HG03558 (cell line): ENCODE results near the gene MYO1H.

Experiments
- ATAC-seq: cut with Tn5 transposase; IDR thresholded peaks from one replicate; pipeline ENCODE4 v1.9.1; 2021; ENCODE audit warnings: moderate number of reproducible peaks; ENCODE audit not compliant: unreplicated experiment; ENCODE audit errors: extremely low read depth

Gene MYO1H

DNA sequence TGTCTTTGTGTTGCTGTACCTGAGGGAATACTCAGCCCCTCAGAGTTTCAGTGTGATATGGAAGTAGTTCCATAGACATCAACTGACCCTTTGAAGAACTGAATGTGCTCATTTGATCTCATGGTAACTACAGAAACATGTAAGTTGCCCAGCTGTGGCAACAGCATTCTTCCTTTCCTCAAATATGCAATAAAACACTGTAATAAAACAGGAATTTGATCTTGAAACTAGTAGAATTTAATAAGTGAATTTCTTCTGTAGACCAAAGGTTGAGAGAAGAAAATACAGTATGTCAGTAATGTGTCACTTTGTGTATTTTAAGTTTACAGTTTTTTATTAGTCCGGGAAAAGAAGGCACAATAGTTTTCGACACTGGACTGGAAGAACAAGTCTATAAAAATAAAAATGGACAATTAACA, 97.5 kb downstream of the MYO1H start:
- no peak for ATAC-seq

DNA sequence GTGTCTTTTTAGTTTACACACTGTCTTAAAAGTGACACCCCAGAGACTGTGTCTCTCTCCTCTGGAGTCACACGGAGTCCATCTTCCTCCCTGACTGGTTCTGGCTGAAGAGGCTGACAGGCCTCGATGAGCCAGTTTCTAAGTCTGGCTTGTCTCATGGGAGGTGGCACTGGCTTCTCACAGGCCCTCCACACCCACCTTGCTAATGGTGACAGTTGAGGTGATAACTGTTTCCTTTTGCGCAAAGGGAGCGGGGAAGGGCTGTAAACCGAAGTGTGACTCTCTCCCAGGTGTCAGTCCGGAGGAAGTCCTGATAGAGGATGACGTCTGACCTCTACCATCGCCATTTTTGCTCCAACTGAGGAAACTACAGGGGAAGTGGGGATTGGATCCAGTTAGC, 99.2 kb downstream of the MYO1H start:
- ATAC-seq: no peak

DNA sequence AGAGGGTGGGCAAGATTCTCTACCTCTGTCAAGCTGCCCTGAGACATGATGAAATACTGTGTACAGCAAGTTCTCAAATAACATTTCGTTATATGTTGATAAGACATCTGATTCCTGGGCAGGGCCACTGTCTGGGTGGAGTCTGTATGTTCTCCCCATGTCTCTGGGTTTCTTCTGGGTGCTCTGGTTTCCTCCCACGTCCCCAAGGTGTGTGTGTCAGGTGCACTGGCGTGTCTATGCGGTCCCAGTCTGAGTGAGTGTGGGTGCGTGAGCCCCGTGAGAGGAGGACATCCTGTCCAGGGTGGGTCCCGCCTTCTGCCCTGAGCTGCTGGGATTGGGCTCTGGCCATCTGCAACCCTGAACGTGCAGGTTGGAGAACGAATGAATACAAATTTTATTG, 99.8 kb downstream of the MYO1H start:
- ATAC-seq: no peak

DNA sequence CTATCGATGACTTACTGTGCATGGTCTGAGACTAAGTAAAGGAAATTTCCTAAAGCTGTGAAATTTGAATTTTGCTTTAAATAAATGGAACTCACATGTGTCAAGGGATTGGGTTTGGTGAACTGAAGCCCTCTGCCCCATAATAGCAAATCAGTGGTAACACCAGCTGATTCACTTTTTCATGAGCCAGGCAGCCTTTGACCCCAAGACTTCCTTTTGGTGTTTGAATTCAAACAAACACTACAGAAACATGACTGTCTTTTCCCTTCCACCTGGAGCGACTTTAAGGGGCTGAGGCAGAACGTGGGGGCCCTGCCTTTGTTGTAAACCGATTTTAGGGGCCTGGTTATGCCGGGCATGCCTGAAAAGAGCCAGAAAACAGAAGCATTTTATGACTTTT, 100.6 kb downstream of the MYO1H start:
- ATAC-seq: no peak

DNA sequence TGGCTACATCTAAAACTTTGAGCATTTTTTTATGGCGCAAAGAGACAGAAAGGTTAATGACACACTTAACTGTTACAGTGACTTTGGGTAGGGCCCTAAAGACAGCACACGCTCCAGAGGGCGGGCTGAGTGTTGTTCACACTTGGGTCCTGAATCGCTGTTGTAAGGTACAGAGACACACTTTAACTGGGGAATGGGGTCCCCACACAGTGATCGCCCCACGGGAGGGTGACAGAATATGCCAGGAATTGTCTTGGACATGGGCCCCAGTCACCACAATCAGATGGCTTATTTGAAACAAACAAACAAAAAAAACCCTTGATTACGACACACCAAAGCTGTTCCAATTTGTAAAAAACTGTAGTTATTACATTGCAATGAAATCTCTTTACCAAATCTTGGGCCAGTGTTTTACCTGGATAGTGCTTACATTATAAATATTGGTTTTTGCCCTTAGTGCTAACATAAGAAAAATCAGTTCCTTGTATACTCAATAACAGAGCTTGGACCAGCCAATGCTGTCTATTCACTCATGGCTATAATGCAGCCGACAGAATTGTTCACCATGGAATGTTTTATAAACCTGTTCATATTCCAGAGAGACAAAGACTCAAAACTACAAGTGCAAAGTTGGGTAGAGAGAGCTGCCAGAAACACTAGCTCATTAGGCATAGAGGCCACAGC, 101.1 kb downstream of the MYO1H start:
- no peak for ATAC-seq

DNA sequence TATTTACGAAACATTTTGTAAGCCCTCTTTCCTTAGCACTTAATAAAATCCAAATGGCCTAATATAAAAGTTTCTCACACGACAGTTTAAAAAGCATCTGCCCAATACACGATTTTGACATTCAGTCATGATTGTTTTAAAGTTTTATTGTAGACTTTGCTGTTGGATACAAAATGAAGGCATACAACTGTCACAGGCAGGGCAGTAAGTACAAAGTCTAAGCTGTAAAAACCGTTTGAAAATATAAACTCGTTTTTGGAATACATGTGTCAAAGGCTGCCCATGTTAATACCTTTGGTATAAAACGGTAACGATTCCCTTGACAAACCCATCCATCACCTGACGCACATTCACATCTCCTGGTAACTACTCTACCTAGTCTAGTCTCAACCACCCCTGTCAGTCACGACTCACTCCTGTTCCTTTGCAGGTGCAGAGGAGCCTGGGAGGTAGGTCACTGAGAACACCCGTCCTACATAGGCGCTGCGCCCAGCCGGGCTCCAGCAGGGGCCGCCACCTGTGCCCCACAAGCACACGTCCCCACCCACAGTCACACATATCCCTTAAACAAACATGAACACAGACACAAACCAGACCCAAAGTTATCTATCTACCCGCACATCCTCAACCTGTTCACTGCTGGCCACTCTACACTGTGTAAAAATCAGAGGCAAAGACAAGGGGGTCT, 102.3 kb downstream of the MYO1H start:
- no peak for ATAC-seq

DNA sequence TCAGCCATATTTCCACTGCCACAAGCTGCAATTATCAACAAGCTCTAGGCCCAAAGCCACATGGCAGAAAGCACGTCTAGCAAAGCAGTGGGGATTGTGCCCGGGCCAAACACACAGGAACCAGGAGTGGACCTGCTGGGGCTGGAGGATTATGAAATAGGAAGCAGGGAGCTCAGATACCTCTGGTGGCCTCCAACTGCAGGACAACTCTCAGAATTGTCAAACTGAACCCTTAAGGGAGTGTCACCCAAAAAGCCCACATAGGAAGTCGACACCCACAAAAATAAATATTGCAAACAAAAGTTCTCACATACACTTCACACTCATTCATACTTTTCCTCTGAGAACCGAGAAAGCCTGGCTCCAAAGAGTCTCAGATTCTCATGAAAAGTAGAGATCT, 103.3 kb downstream of the MYO1H start:
- ATAC-seq: no peak

DNA sequence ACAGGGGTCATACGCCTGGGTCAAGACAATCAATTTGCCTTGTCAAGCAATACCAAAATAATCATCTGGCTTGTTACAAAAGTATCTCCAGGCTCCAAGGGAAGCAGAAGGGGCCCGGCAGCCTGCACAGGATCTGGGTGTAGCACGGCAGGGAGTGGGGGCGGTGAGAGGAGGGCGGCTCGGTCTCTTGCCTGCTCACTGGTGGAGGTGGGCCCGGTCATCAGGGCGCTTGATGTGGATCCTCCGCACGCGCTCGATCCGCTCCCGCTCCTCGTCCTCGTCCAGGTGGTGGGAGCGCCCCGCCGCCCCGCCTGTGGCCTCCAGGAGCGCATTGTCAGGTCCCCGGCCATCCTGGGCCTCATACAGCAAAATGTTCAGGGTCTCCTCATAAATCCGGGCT, 103.7 kb downstream of the MYO1H start:
- no peak for ATAC-seq

DNA sequence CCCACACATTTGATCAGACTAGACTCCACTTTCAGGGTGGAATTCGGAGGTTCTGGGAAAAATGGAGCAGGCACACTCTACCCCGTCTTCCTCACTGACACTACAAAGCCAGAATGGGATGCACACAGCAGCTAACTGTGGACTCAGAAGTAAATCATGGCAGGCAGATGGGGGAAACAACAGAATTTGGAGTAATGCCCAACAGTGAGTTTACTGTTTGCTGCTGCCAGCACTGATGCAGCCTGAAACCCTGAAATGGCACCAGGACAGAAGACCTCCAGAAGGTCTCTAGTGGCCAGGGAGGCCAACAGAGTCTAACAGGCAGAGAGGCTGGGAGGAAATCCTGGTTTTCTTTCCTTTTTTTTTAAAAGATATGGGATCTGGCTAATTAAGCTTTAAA, 104.8 kb downstream of the MYO1H start:
- ATAC-seq: no peak

DNA sequence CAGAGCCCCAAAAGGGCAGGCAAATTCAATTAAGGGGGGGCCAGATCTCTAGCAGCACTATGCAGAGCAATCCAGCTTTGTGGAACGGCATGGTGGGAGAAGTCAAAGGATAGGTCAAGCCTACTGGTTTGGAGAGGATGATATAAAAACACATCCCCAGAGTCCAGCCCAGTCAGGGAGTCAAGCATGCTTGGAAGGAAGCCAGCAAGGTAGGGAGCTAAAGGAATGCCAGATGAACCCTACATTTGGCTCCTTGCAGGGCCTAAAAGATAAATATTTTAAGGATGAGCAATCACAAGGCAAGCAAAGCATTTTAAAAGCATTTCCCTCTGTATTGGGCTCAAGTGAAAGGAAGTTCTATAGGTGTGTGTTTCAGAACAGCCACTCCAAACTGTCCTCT, 108.0 kb downstream of the MYO1H start:
- no peak for ATAC-seq

DNA sequence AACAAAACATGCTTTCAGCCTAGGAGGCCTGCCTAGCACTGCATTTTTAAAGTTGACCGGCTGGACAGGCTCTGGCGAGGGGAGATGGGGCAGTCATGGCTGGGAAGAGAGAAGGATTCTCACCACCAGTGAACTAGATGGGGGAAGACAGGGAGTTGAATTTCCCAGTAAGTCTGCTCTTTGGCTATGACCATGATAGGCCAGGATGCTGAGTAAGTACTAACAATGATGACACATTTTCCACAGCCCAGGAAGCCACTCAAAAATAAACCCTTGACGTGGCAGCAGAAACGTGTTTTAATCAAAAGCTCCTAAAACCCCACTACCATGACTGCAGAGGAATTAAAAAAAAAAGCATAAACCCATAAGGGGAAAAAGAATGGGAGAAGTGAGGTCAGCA, 110.4 kb downstream of the MYO1H start:
- ATAC-seq: no peak

DNA sequence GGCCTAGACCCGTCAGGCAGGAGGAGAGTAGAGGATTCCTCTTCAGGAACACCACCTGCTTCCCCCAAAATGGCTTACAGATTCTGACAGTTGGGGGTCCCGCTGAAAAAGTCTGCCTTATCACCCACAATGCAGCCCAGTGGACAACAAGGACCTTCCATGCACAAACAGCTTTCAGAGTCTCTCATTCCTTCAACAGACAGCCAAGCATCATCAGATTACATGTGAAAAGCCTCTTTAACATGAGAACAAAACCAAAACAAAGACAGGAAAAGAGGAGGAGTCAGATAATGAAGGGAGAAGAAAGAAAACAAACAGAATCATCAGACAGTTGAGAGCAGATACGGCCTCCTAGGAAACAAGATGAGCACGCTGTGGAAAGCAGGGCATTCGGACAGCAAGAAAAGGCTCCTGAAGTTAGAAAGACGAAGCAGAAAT, 111.1 kb downstream of the MYO1H start:
- ATAC-seq: no peak

DNA sequence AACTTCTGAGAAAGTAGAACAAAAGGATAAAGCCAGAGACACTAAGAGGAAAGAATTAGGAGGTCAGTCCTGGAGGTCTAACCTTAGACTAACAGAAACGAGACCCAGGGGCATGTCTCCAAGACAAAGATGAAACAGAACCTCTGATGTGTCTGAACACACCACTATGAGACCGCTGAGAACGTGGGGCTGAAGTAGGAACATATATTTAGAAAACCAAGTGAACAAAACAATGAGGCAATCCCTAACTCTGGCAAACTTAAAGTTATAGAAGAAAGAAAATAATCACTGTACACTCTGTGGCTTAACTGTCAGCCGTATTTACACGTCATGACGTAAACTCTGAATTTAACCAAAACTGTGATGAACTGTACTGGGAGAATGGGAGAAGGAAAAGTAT, 111.5 kb downstream of the MYO1H start:
- no peak for ATAC-seq

DNA sequence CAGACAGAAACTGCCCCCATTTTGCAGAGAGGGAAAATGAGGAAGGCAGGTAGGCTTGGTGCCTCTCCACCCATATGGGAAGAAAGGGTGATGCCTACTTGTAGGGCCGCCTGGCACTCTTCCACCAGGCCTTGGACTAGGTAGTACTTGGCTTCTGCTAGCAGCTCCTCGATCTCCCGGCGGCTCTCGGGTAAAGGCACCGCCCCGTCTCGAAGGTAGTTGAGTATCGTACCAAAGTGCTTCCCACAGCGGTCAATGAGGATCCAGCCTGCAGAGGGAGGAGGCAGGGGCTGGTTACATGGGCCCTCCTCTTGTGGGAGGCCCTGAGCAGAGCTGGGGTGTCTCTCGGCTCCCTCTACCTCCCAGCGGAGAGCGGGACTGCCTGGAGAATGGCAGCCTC, 112.8 kb downstream of the MYO1H start:
- ATAC-seq: no peak

DNA sequence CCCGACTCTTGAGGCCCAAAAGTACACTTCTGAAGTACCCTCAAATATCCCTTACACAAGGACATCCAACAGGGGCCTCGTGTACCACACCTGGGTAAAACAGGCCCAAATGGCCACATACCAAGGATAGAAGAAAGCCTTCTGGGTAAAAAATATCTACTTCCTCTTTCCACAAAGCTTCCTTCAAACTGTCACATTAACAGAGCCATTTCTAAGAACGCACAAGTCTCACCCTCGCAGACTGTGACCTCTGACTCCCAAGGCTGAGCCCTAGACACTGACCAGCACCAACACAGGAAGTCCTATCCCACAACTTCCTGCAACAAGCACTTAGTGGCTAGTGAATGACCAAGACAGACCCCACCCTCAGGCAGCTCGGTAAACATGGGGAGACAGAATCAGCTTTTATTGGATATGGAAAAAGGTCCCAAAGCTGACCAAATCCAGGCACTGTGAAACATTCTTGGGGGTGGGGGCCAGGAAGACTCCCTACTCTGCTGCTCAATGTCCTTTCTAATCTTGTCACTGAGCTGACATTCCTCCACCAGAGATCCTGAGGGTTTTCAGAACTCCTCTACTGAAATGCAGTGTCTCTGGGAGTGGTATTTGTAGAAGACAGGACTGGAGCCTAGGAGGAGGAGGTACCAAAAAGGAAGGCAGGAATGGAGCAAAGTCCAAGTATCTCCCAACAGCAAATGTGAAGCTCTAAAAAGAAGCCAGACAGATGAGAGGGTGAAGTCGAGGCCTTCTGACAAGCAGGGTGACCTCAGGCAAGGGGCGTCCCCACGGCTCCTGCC, 113.5 kb downstream of the MYO1H start:
- ATAC-seq: no peak

DNA sequence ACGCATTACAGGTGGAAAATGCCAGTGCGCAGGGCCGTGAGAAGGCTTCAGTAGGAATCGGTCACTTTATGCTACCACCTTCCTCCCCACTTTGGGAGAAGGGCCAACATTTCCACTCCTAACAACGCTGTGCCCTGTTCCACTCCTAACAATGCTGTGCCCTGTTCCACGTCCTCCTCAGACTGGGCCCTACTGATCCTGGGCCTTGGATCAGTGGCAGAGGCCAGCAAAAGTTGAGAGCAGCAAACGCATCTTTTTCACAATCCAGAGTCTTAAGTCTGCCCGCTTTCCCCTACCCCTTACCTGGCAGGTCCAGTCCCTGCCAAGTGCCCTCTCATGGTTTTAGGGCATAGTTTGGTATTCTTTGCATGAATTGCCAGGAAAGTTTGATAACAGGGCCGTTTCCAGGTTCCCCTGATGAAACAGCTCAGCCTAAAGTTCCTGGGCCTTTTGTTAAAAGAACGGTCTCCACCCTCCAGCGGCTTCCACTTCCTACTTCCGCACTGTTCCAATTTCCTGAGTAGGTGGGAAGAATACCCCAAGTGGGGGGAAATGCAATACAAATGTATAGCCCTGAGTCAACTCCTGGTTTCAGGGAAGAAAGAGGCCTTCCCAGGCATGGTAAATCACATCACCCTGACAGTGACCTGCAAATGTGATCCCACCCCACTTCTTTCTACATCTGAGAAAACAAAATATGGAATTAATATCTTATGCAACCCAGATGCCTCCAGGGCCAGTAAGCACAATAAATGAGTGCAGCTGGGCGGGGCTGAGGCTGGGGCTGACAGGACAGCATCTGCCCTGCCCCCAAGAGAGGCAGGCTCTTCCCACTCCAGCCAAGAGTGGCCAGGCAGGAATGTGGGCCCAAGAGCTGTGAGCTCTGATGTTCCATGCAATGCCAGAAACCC, 114.4 kb downstream of the MYO1H start:
- no peak for ATAC-seq

DNA sequence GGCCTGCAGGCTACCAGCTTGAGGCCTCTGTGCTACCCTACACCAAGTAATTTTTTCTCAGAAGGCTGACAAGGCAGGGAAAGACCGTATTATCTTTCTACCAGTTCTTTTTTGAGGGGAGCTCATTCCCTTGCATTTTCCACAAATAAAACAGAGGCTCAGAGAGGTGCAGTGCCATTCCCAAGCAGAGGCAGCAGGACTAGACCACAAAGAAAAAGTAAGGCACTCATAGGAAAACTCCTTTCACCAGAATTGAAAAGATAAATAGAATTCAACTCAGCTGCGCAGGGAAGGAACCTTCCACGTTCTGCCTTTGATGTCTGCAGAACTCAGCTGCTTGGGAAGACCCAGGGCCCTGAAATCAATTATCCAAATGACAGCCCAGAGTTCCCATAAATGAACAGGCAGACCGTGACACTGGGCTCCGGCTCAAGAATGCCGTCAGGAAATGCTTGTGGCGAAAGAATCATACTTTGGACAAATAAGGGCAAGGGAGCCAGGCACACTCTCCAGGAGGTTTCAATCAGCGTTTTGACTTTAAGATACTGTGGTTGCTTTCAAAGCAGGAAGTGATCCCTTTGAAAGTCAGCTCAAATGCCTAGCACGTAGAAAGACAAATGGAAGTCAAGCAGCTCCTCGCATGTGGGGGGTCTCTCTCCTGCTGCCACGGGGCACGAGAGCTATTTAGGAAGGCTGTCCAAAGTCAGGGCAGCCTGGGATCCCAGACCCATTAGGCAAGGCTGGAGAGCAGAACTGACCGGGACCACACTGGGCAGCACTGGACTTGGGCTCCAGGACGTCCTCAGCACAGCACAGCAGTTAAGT, 115.4 kb downstream of the MYO1H start:
- ATAC-seq: no peak

DNA sequence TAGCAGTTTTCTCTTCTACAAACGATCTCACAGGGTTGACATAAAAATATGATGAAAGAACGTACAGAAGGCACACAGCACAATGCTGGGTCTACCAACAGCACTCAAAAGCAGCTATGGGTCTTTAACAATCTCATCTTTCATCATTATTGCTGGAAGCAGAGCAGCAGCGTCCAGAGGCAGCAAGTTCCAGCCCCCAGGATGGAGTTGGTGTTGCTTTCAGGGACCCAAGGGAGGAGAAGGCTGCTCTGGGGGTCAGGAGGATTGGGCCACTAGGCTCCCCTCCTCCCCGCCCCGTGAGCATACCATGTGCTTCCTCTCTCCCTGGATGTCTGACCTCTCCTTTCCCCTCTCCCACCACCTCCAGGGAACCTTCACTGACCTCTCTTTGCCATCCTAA, 116.1 kb downstream of the MYO1H start:
- ATAC-seq: no peak

DNA sequence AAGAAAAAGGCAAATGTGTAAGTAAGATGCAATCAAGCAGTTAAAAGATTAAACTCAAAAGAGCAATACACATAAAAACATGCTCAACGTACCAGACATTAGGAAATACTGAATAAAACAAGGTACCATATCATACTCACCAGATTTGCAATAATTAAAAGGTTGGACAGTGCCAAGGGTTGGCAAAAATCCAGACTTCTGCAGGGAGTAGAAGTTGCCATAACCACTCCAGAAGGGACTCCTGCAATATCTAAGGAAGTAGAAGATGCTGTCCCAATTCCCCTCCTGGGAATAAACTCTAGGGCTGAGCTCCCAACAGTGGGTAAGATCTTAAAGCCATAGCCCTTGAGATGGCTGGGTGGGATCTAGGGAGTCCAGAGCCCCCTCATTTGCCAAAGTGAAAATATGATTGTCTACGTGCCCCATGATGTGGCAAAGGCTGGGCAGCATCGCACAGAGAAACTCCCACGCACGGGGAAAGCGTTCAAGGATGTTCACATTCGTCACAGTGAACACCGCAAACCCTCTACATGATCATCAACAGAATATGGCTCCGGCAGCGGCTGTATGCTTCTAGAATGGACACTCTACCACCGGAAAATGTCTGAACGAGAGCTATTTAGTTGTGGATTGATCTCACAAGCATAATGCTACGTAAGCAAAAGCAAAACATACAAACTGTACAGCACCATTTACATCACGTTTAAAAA, 117.1 kb downstream of the MYO1H start:
- ATAC-seq: no peak
